Fibroblast of skin of left quadriceps (primary cell): ENCODE data around the gene PIK3CD.
"Not testable (repeated sequence)": the region's sequence is repeated elsewhere in the genome, so short reads cannot be mapped to it uniquely, and the experiment has no call there.

Source experiments
- DNase-seq, 2 experiments: peaks; one replicate each; pipeline ENCODE4 v3.0.0-alpha.2; 2013; ENCODE audit warnings: low read depth in 2 of 2

PIK3CD gene

DNA sequence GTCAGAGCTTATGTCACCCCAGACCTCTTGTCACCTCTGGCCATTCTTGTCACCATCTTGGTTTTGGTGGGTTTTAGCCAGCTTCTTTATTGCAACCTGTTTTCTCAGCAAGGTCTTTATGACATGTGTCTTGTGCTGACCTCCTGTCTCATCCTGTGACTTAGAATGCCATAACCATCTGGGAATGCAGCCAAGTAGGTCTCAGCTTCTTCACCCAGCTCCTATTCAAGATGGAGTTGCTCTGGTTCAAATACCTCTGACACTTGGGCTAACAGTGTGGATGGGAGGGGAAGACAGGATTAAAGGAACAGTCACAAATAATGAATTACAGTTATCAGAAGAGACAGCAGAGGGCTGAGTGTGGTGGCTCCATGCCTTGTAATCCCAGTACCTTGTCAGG, 30.5 kb upstream of the PIK3CD start:
- no peak for DNase-seq

DNA sequence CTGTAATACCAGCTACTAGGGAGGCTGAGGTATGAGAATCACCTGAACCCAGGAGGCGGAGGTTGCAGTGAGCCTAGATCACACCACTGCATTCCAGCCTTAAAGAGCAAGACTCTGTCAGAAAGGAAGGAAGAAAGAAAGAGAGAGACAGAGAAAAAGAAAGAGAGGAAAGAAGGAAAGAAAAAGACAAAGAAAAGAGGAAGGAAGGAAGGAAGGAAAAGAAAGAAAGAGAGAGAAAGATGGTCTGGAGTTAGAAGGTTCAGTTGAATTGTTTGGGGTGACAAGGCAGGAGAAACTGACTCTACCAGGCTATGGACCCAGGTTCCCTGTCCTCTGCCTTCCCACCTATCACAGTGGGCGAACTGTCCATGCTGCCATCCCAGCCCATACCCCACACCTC, 27.4 kb upstream of the PIK3CD start:
- no peak for DNase-seq

GRCh38 chr1:9625030-9625429, 26.5 kb upstream of the PIK3CD start:
- not testable (repeated sequence) for DNase-seq

GRCh38 chr1:9626201-9626608, 25.3 kb upstream of the PIK3CD start:
- DNase-seq = no peak

- DNase-seq = no peak
Measured at GRCh38 chr1:9628541-9629444, 22.7 kb upstream of the PIK3CD start.

DNA sequence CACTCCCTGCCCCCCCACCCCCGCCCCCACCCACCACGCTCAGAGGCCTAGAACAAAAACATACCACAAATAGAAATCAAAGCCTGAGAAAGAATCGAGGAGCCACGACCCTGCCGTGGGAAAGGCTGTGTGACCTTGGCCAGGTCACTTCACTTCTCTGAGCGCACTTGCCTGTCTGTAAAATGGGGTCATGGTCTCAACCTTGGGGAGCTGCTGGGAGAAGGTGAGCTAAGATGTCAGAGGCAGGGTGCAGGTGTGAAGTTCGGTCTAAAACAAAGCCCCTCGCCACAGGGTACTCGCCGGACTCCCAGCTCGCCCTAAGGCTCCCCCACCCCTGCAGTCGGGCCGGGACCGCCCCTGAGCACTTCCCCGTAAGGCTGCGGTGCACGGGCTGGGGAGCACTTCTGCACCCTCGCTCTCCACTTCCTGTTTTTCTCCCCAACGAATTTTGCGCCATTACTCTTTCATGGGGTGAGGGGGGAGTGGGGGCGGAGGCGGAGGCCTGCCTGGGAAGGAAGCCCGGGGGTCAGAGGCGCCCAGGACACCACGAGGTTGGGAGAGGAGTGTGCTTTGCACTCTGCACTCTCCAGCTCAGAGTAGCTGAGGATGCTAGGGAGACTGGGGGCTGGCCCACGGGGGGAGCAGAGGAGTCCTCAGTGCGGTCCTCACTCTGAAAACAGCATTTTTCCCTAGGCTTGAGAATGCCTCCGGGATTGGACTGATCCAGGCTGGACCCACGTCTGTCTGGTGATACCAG, 21.9 kb upstream of the PIK3CD start:
- no peak for DNase-seq

- DNase-seq = no peak
Measured at GRCh38 chr1:9630331-9631111, 21.0 kb upstream of the PIK3CD start.

DNA sequence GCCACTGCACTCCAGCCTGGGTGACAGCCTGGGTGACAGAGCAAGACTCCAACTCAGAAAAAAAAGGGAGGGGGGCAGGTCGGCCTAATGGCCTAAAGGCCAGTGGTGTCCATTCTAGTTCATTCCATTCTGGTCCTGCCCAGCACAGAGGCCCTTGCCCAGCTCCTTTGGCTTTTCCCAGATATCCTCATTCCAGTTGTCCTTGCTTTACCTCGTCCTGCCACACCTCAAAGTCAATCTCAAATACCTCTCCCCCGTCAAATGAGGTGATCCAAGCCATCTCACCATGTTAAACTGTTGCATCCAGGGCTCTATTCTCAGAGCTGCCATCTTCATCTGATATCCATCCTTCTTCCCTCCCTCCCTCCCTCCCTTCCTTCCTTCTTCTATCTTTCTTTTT, 19.9 kb upstream of the PIK3CD start:
- no peak for DNase-seq

DNA sequence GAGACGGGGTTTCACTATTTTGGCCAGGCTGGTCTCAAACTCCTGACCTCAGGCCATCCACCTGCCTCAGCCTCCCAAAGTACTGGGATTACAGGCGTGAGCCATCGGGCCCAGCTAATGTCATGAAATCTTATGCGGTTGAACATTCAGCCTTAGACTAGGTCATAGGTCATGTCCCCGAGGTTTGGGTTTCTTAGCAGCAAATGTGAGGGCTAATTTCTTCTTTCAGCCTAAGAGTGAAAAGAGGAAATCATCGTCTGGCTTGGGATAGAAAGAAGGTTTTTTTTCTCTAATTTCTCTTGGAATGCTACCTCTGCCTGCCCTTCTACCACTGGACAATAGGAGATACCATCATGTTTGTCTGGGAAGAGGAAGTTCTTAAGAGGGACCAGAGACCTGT, 18.0 kb upstream of the PIK3CD start:
- no peak for DNase-seq

- DNase-seq = no peak
Measured at GRCh38 chr1:9634582-9634981, 16.9 kb upstream of the PIK3CD start.

DNA sequence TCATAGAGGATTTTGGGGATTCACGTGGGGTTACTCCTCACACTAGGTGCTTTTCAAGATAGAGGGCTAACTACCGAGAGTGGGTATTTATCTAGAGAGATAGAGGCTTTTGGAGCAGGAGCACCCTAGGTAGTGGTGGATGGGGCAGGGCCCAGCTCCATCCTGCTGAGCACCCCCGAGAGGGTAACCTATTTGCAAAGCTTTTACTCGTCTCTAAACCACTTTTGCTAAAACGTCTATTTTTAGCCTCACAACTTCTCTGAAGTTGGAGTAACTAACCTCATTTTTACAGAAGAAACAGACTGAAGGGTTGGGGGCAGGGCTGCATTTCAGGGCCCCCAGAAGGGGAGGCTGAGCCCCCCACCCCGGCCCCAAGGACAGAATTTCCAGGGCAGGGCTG, 12.3 kb upstream of the PIK3CD start:
- DNase-seq = no peak

GRCh38 chr1:9643351-9644256, 7.9 kb upstream of the PIK3CD start:
- no peak for DNase-seq

- DNase-seq = no peak
Measured at GRCh38 chr1:9646037-9646436, 5.5 kb upstream of the PIK3CD start.

DNA sequence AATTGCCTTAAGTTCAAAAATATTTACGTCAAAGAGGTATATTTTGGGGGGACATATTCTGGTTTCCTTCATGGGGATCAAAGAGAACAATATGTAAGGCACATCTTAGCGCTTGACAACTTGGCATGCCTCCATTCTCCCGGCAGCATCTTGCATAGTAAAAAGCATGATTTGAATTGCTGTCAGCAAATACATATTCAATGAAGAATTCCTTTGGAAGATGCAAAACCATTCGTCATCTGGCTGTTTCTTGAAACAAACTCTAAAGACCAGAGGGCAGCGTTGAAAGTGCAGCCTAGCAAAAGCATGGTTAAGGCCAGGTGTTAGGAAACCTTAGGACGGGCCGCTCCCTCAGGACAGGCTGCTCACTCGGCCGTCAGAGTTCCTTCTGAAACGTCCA, 3.4 kb upstream of the PIK3CD start:
- no peak for DNase-seq

GRCh38 chr1:9649769-9650168, 1.8 kb upstream of the PIK3CD start:
- no peak for DNase-seq

GRCh38 chr1:9651220-9651564, 339 bp upstream of the PIK3CD start:
- DNase-seq = no peak

- no peak for DNase-seq
Measured at GRCh38 chr1:9652379-9653209, 1.1 kb downstream of the PIK3CD start.

DNA sequence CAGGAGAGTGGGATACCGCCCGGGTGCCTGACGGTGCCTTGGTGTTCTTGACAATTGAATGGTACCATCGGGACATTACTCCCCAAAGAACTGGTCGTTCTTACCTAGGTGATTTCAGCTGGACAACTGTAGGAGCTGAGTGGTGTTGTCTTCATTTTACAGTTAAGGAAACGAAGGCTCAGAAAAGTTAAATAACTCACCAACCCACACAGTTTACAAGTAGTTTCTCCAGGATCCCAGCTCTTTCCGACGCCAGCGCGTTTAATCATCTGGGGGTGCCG, 1.6 kb downstream of the PIK3CD start:
- DNase-seq = no peak

DNA sequence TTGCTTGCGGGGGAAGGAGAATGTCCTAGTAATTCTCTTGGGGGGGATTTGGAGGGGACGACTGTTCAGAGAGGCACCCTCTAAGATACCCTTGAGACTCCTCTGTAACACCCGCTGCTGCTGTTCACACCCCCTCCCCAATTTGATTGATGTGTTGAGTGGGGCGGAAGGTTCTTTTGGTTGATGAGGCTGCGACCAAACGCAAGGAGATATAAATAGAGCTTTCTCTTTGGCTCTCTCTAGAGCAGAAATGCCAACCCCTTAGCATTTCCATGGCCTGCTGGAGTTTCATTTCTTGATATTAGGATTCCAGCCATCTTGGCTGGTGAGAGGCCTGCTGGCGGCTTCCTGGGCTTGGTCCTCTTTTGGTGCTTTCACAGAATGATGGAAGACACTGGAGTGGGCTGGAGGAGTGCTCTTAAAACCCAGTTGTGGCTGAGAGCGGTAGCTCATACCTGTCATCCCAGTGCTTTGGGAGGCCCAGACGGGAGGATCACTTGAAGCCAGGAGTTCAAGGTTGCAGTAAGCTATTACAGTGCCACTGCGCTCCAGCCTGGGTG, 2.0 kb downstream of the PIK3CD start:
- DNase-seq = no peak

- no peak for DNase-seq
Measured at GRCh38 chr1:9654051-9654833, 2.7 kb downstream of the PIK3CD start.
